ENCODE measurements around the gene APOD. TPM values are rescaled to one million over a fixed set of nuclear protein-coding genes. Genes with fewer than 3 reads are reported as not detected.
A peak's percentile ranks its signal among the peaks of the same experiment; 100 is the strongest.
"Not testable (repeated sequence)": the region's sequence is repeated elsewhere in the genome, so short reads cannot be mapped to it uniquely, and the experiment has no call there.

APOD gene
- total RNA-seq, 2 experiments from 2014 or later = not detected

GRCh38 chr3:195614672-195615504, 31.1 kb upstream of the APOD start:
- H3K36me3 Mint-ChIP-seq (ENCODE audit: low read depth) = peaks cover 14% of the 10 kb centered on the region
- ChIA-PET CTCF (interaction anchor here (0.7 to 1.2 kb wide), 2 partner anchors 18 to 55 kb away, joined by 3 read pairs; no protein-coding TSS in a partner anchor), POLR2A (interaction anchor here (1.3 to 1.6 kb wide), 3 partner anchors 25 to 106 kb away, joined by 3 to 6 read pairs (median 3); partner anchors contain the start of gene MUC20)
- ATAC-seq = peak; percentile 67
- H3K27me3 Mint-ChIP-seq (ENCODE audit: low read depth) = not testable (repeated sequence)
- peak overlapping the region; percentile 82 for H3K27ac Mint-ChIP-seq
- peaks cover 25% of the 10 kb centered on the region for H3K4me1 Mint-ChIP-seq (ENCODE audit: low read depth)
- H3K4me3 Mint-ChIP-seq = peak overlapping the region; percentile 46
- peaks cover 10% of the 10 kb centered on the region for H3K9me3 Mint-ChIP-seq (ENCODE audit: insufficient read depth)
- peak; percentile 59 for DNase-seq

GRCh38 chr3:195613468-195614069, 29.8 kb upstream of the APOD start:
- Mint-ChIP-seq H3K4me3 (no peak overlapping the region), H3K27me3 (ENCODE audit: low read depth) (no peaks in the 10 kb centered on the region), H3K27ac (peak overlapping the region; percentile 82), H3K4me1 (ENCODE audit: low read depth) (peaks cover 37% of the 10 kb centered on the region), H3K9me3 (ENCODE audit: insufficient read depth) (peaks cover 22% of the 10 kb centered on the region), H3K36me3 (ENCODE audit: low read depth) (peaks cover 26% of the 10 kb centered on the region)
- DNase-seq = no peak
- no peak for ATAC-seq
- POLR2A ChIA-PET = interaction anchor here (1.0 to 1.6 kb wide), 4 partner anchors 23 to 107 kb away, joined by 3 to 6 read pairs (median 4); partner anchors contain the start of gene MUC20
- CTCF ChIA-PET = interaction anchor here (1.2 to 1.6 kb wide), 2 partner anchors 17 to 55 kb away, joined by 3 read pairs; no protein-coding TSS in a partner anchor

- Mint-ChIP-seq H3K4me3 (no peak overlapping the region), H3K27ac (no peak overlapping the region), H3K4me1 (ENCODE audit: low read depth) (peaks cover 40% of the 10 kb centered on the region), H3K27me3 (ENCODE audit: low read depth) (no peaks in the 10 kb centered on the region), H3K36me3 (ENCODE audit: low read depth) (peaks cover 34% of the 10 kb centered on the region), H3K9me3 (ENCODE audit: insufficient read depth) (peaks cover 28% of the 10 kb centered on the region)
- ChIA-PET POLR2A (no interaction called here), CTCF (interaction anchor here (1.3 to 1.6 kb wide), 2 partner anchors 52 to 54 kb away, joined by 3 to 4 read pairs; no protein-coding TSS in a partner anchor)
- ATAC-seq (no peak), DNase-seq (no peak)
These were observed 28.5 kb upstream of the APOD start for GRCh38 chr3:195612075-195612800.

- ChIA-PET POLR2A (no interaction called here), CTCF (interaction anchor here (1.5 kb wide), 1 partner anchor 51 kb away, joined by 6 read pairs; no protein-coding TSS in a partner anchor)
- peaks cover 31% of the 10 kb centered on the region for H3K4me1 Mint-ChIP-seq (ENCODE audit: low read depth)
- H3K4me3 Mint-ChIP-seq = no peak overlapping the region
- peaks cover 47% of the 10 kb centered on the region for H3K36me3 Mint-ChIP-seq (ENCODE audit: low read depth)
- H3K9me3 Mint-ChIP-seq (ENCODE audit: insufficient read depth) = peaks cover 43% of the 10 kb centered on the region
- H3K27me3 Mint-ChIP-seq (ENCODE audit: low read depth) = no peaks in the 10 kb centered on the region
- DNase-seq (peak; percentile 46), ATAC-seq (peak; percentile 44)
- peak overlapping the region; percentile 83 for H3K27ac Mint-ChIP-seq
These were observed 25.5 kb upstream of the APOD start for GRCh38 chr3:195609229-195609628.

- ATAC-seq; H3K4me3 Mint-ChIP-seq; H3K27me3 Mint-ChIP-seq (ENCODE audit: low read depth); DNase-seq; H3K27ac Mint-ChIP-seq; CTCF ChIA-PET; H3K4me1 Mint-ChIP-seq (ENCODE audit: low read depth); POLR2A ChIA-PET: not testable (repeated sequence)
- H3K9me3 Mint-ChIP-seq (ENCODE audit: insufficient read depth) = peaks cover 21% of the 10 kb centered on the region
- H3K36me3 Mint-ChIP-seq (ENCODE audit: low read depth) = peaks cover 14% of the 10 kb centered on the region
These were observed 18.0 kb upstream of the APOD start for GRCh38 chr3:195601785-195602184.

- Mint-ChIP-seq H3K36me3 (ENCODE audit: low read depth) (peaks cover 12% of the 10 kb centered on the region), H3K27ac (no peak overlapping the region), H3K4me1 (ENCODE audit: low read depth) (peaks cover 5% of the 10 kb centered on the region), H3K27me3 (ENCODE audit: low read depth) (no peaks in the 10 kb centered on the region), H3K9me3 (ENCODE audit: insufficient read depth) (peaks cover 21% of the 10 kb centered on the region), H3K4me3 (no peak overlapping the region)
- CTCF ChIA-PET = no interaction called here
- ATAC-seq = no peak
- DNase-seq = no peak
- POLR2A ChIA-PET = no interaction called here
These were observed 17.6 kb upstream of the APOD start for GRCh38 chr3:195601382-195601781.

GRCh38 chr3:195599926-195600325, 16.2 kb upstream of the APOD start:
- H3K27me3 Mint-ChIP-seq (ENCODE audit: low read depth); H3K36me3 Mint-ChIP-seq (ENCODE audit: low read depth); POLR2A ChIA-PET; DNase-seq; H3K4me3 Mint-ChIP-seq; CTCF ChIA-PET; H3K4me1 Mint-ChIP-seq (ENCODE audit: low read depth); H3K27ac Mint-ChIP-seq; ATAC-seq: not testable (repeated sequence)
- H3K9me3 Mint-ChIP-seq (ENCODE audit: insufficient read depth) = peaks cover 13% of the 10 kb centered on the region

- CTCF ChIA-PET; DNase-seq; ATAC-seq; H3K27me3 Mint-ChIP-seq (ENCODE audit: low read depth); H3K36me3 Mint-ChIP-seq (ENCODE audit: low read depth); H3K4me1 Mint-ChIP-seq (ENCODE audit: low read depth); H3K4me3 Mint-ChIP-seq; POLR2A ChIA-PET; H3K27ac Mint-ChIP-seq: not testable (repeated sequence)
- H3K9me3 Mint-ChIP-seq (ENCODE audit: insufficient read depth) = peaks cover 11% of the 10 kb centered on the region
These were observed 15.8 kb upstream of the APOD start for GRCh38 chr3:195599516-195599915.

GRCh38 chr3:195597848-195598247, 14.1 kb upstream of the APOD start:
- Mint-ChIP-seq H3K27me3 (ENCODE audit: low read depth) (no peaks in the 10 kb centered on the region), H3K4me3 (no peak overlapping the region), H3K9me3 (ENCODE audit: insufficient read depth) (peaks cover 8% of the 10 kb centered on the region), H3K4me1 (ENCODE audit: low read depth) (peaks cover 5% of the 10 kb centered on the region), H3K27ac (no peak overlapping the region), H3K36me3 (ENCODE audit: low read depth) (peaks cover 3% of the 10 kb centered on the region)
- ATAC-seq (no peak), DNase-seq (no peak)
- ChIA-PET CTCF (no interaction called here), POLR2A (no interaction called here)

- Mint-ChIP-seq H3K27ac (no peak overlapping the region), H3K4me3 (no peak overlapping the region), H3K27me3 (ENCODE audit: low read depth) (no peaks in the 10 kb centered on the region), H3K4me1 (ENCODE audit: low read depth) (peaks cover 5% of the 10 kb centered on the region), H3K36me3 (ENCODE audit: low read depth) (peaks cover 3% of the 10 kb centered on the region), H3K9me3 (ENCODE audit: insufficient read depth) (peaks cover 7% of the 10 kb centered on the region)
- ChIA-PET CTCF (interaction anchor here (1.0 to 1.5 kb wide), 2 partner anchors 10 to 17 kb away, joined by 3 read pairs; no protein-coding TSS in a partner anchor), POLR2A (no interaction called here)
- no peak for ATAC-seq
- DNase-seq = no peak
These were observed 13.5 kb upstream of the APOD start for GRCh38 chr3:195597229-195597628.

- DNase-seq = no peak
- peaks cover 2% of the 10 kb centered on the region for H3K9me3 Mint-ChIP-seq (ENCODE audit: insufficient read depth)
- ChIA-PET POLR2A (no interaction called here), CTCF (interaction anchor here (1.0 to 1.5 kb wide), 2 partner anchors 9 to 17 kb away, joined by 3 read pairs; no protein-coding TSS in a partner anchor)
- peaks cover 3% of the 10 kb centered on the region for H3K36me3 Mint-ChIP-seq (ENCODE audit: low read depth)
- peaks cover 5% of the 10 kb centered on the region for H3K4me1 Mint-ChIP-seq (ENCODE audit: low read depth)
- H3K27me3 Mint-ChIP-seq (ENCODE audit: low read depth) = no peaks in the 10 kb centered on the region
- no peak overlapping the region for H3K27ac Mint-ChIP-seq
- H3K4me3 Mint-ChIP-seq = no peak overlapping the region
- no peak for ATAC-seq
These were observed 13.0 kb upstream of the APOD start for GRCh38 chr3:195596765-195597171.
